ENCODE measurements around the gene NMBR.
"Not testable (repeated sequence)": the region's sequence is repeated elsewhere in the genome, so short reads cannot be mapped to it uniquely, and the experiment has no call there.

The NMBR gene

DNA sequence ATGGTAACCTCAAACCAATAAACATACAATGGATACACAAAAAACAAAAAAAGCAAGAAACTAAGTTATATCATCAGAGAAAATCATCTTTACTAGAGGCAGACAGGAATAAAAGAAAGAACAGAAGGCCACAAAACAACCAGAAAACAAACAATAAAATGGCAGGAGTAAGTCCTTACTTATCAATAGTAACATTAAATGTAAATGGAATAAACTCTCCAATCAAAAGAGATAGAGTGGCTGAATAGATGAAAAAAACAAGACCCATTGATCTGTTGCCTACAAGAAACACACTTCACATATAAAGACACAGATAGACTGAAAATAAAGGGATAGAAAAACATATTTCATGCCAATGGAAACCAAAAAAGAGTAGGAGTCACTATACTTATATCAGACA lies 95.5 kb downstream of the NMBR start:
- DNase-seq: no peak

DNA sequence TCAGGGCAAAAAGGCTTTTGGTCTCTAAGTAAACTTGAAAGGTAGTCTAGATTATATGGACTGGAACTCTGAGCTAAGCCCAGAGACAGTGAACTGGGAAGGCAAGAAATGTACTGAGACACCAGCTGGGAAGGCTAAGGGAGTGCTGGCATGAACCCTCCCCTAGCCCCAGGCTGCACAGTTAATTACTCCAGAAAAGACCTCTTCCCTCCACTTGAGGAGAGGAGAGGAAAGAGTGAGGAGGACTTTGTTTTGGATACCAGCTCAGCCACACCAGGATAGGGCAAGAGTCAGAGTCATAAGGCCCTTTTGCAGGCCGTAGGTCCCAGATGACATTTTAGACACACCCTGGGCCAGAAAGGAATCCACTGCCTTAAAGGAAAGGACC lies 98.3 kb downstream of the NMBR start:
- DNase-seq: no peak

DNA sequence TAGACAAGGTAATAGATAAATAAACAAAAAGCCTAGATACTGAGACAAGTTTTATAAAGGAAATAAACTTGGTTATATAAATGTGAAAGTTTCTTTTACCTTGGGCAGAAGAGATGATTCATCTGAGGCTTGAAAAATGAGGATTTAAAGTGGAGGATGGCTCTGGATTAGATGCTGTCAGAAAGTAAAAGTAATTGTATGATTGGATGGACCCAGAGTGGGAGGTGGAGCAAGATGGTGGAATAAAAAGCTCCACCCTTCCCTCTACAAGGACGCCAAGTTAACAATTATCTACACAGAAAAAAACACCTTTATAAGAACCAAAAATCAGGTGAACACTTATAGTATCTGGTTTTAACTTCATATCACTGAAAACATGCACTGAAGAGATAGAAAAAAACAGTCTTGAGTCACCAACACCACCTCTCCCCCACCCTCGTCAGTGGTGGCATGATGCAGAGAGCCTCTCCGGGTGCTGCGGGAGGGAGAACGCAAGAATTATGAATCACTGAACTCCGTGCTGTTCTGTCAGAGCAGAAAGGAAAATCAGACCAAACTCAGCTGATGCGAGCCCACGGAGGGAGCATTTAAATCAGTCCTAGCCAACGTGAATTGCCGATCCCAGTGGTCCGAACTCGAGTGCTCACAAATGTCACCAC lies 98.9 kb downstream of the NMBR start:
- no peak for DNase-seq

DNA sequence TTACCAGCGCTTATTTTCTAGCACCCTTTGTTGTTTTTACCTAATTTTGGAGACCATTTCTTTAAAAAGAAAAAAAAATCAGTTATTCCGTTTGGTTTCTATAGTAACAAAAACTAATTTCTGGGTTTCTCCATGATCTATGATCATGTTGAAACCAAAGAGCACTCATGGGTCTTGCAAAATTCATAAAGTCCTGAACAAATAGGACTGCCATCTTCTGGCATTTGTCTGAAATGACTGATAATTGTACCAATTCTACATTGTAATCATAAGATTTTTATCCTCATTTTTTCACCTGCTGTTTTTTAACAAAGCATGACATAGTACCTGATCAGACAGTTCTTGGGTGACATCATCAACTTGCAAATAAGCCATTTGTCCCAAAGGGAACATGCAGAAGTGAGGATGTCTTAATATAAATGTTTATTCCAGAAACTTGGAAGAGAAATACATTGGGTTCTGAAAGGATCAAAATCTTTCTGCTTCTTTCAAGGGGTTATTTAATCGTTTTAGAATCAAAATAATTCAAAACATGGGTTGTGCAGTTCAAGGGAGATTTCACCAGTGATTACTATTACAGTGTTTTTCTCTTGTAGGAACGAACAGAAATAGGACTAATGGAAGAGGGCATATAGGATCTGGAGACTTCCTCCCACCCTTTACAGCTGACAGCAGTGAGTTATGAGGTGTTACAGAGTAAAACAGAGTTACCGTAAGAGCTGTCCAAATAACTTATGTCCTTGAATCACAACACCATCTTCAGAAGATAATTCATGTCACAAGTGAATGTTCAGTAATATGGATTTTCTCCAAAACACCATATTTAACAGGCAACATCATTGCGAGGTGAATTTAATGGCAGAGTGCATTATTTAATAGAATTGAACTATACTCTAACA lies 101.3 kb downstream of the NMBR start:
- no peak for DNase-seq

DNA sequence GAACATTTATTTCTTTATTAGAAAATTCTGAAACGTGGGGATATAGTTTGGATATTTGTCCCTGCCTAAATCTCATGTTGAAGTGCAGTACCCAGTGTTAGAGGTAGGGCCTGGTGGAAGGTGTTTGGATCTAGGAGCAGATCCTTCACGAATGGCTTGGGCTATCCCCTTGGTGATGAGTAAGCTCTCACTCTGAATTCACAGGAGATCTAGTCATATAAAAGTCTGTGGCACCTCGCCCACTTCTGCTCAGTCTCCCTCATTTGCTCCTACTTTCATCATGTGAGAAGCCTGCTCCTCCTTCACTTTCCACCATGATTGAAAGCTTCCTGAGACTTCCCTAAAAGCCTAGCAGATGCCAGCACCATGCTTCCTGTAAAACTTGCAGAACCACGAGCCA lies 111.0 kb downstream of the NMBR start:
- DNase-seq: no peak

DNA sequence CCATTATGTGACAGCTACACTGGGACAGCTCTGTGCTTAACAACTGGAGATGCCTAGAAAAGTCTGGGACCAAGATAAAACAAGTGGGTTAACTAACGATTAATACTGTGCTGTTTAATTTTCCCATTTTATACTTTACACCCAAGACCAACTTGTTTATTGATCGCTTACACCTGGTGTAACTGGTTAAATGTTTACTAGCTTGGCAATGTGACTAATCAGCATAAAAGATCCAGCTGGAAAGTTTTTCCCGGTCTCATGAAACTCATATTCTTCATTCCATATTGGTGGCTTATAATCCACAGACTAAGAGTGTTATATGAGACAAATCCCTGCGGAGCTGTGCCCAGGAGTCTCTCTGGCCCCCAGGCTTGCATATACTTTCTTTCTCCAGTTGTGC lies 115.9 kb downstream of the NMBR start:
- DNase-seq: no peak

DNA sequence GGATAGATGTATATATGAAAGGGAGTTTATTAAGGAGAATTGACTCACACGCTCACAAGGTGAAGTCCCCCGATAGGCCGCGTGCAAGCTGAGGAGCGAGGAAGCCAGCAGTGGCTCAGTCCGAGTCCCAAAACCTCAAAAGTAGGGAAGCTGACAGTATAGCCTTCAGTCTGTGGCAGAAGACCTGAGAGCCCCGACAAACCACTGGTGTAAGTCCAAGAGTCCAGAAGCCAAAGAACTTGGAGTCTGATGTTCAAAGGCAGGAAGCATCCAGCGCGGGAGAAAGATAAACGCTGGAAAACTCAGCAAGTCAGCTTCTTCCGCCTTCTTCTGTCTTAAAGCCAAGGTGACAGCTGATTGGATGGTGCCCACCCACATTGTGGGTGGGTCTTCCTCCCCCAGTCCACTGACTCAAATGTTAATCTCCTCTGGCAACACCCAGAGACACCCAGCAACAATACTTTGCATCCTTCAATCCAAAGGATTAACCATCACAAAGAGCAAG lies 116.8 kb downstream of the NMBR start:
- no peak for DNase-seq

DNA sequence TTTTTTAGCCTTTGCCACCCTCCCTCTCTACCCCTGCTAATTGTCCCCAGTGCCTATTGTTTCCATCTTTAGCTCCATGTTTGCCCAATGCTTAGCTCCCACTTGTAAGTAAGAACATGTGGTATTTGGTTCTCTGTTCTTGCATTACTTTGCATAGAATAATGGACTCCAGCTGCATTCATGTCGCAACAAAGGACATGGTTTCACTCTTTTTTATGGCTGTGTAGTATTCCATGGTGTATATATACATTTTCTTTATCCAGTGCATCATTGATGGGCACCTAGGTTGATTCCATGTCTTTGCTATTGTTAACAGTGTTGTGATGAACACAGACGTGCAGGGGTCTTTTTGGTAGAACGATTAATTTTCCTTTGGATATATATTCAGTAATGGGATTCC lies 118.4 kb downstream of the NMBR start:
- DNase-seq: no peak

DNA sequence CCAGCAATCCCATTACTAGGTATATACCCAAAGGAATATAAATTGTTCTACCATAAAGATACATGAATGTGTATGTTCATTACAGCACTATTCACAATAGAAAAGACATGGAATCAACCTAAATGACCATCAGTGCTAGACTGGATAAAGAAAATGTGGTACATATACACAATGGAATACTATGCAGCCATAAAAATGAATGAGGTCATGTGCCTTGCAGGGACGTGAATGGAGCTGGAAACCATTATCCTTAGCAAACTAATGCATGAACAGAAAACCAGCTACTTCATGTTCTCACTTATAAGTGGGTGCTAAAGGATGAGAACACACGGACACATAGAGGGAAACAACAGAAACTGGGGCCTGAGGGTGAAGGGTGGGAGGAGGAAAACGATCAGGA lies 119.1 kb downstream of the NMBR start:
- not testable (repeated sequence) for DNase-seq

DNA sequence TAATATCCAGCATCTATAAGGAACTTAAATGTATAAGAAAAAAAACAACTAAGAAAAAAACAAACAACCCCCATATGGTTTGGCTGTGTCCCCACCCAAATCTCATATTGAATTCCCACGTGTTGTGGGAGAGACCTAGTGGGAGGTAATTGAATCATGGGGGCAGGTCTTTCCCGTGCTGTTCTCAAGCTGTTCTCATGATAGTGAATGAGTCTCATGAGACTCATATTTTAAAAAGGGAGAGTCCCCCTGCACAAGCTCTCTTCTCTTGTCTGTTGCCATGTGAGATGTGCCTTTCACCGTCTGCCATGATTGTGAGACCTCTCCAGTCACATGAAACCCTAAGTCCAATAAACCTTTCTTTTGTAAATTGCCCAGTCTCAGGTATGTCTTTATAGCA lies 119.8 kb downstream of the NMBR start:
- no peak for DNase-seq

DNA sequence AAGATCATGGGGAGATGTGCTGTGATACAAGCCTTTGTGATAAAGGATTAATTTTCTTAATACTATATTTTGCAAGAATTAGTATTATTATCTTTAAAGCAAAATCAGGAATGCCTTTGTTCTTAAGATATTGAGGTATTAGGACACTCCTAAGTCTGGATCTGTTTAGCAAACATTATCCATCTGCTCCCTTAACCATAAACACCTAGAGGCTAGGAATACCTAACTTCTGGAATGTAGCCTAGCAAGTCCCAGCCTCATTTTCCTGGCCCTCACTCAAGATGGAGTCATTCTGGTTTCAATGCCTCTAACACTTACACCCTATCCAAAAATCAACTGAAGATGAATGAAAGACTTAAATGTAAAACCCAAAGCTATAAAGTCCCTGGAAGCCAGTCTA lies 120.5 kb downstream of the NMBR start:
- DNase-seq: no peak

Measured in activated naive CD4-positive, alpha-beta T cell treated with Interleukin-2 at 50 U/mL for 16 hours (primary cell).